Osteocyte (in vitro differentiated cells): ENCODE measurements around the gene PDZD2. TPM values are rescaled to one million over a fixed set of nuclear protein-coding genes. Genes with fewer than 3 reads are reported as not detected.
"Not testable (repeated sequence)": the region's sequence is repeated elsewhere in the genome, so short reads cannot be mapped to it uniquely, and the experiment has no call there.

Experiments
- DNase-seq: peaks from one replicate; pipeline ENCODE4 v3.0.0; 2021; ENCODE audit warnings: mixed read lengths; ENCODE audit not compliant: unreplicated experiment; ENCODE audit errors: extremely low spot score
- H3K27ac Mint-ChIP-seq: one replicate; pipeline ENCODE4 v1.8.0; 2021; ENCODE audit warnings: mild to moderate bottlenecking, mixed read lengths; ENCODE audit not compliant: unreplicated experiment
- H3K27me3 Mint-ChIP-seq: one replicate; pipeline ENCODE4 v1.8.0; 2021; ENCODE audit warnings: mixed read lengths; ENCODE audit not compliant: unreplicated experiment
- H3K36me3 Mint-ChIP-seq: one replicate; pipeline ENCODE4 v1.8.0; 2021; ENCODE audit warnings: mixed read lengths; ENCODE audit not compliant: unreplicated experiment
- H3K4me1 Mint-ChIP-seq: one replicate; pipeline ENCODE4 v1.8.0; 2021; ENCODE audit warnings: mixed read lengths; ENCODE audit not compliant: unreplicated experiment
- H3K4me3 Mint-ChIP-seq: one replicate; pipeline ENCODE4 v1.8.0; 2021; ENCODE audit warnings: mild to moderate bottlenecking, moderate library complexity, mixed read lengths; ENCODE audit not compliant: unreplicated experiment
- H3K9me3 Mint-ChIP-seq: one replicate; pipeline ENCODE4 v1.8.0; 2021; ENCODE audit warnings: mixed read lengths; ENCODE audit not compliant: unreplicated experiment
- CTCF ChIP-seq: fragments of 200-600 bp; sonication (generic); IDR thresholded peaks from 2 replicates; pipeline ENCODE4 v1.5.0; 2021; ENCODE audit warnings: antibody characterized with exemption, mild to moderate bottlenecking, moderate library complexity
- total RNA-seq: library from RNA; stranded (reverse); gene quantifications from 2 replicates; pipeline ENCODE4 v1.2.1, GENCODE V29; 2021

The PDZD2 gene
- total RNA-seq, 1 donor from 2014 or later: 2.3 TPM

DNA sequence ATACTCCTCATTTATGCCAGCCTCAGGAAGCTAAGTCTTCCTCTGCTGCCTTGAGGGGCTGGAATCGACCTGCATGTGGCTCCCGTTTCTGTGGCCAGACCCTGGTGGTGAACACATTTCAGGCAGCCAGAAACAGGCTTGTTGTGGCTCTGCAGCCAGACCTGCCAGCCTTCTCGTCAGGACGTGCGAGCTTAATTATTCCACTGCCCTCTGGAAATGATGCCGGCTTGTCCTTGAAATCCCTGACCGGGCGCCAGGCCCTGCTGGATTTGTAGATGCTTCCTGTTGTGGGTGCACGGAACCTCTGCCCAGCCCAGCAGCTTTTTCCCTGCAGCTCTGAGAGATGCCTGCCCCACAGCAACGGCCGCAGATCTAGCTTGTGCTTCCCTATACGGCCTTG, 41.6 kb downstream of the PDZD2 start:
- Mint-ChIP-seq H3K4me1 (no peaks in the 10 kb centered on the region), H3K27ac (no peak overlapping the region), H3K27me3 (peaks cover 42% of the 10 kb centered on the region), H3K9me3 (no peaks in the 10 kb centered on the region), H3K4me3 (no peak overlapping the region), H3K36me3 (no peaks in the 10 kb centered on the region)
- no peak for TF ChIP-seq CTCF
- DNase-seq: no peak

DNA sequence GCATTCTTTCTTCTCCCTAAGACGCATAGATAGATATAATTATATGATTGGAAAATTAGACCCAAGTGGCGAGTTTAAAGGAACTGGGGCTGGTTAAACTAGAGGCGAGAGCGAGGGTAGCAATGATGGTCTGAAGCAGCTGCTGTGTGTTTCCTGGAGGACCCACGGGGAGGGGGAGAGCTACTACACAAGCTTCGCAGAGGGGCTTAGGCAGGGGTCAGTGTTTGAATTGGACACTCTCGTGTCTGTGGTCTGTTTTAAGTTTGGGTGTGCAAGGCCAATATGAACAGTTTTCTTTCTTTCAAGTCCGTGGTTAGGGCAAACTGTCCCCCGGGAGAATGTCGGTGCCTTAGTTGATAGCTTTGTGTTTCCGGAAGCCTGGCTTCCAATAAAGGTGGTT, 43.1 kb downstream of the PDZD2 start:
- no peak for TF ChIP-seq CTCF
- Mint-ChIP-seq H3K36me3 (no peaks in the 10 kb centered on the region), H3K27ac (no peak overlapping the region), H3K27me3 (peaks cover 46% of the 10 kb centered on the region), H3K4me3 (no peak overlapping the region), H3K4me1 (no peaks in the 10 kb centered on the region), H3K9me3 (no peaks in the 10 kb centered on the region)
- DNase-seq: no peak

DNA sequence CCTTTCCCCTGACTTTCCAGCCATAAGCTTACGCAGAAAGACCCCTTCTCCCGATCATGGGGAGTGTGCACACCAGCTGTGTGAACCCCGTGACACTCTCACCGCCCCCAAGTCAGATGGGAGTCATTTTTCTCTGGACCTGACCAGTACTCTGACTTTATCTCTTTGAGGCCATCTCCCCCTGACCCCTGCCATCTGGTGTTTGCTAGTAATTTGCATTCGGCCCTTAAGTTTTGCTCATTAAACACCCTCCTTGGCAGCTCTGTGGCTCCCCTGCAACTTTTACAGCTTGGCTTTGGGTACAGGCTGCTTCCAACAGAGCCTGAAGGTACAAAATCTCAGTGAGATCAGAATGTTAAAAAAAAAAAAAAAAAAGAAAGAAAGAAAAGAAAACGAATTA, 43.9 kb downstream of the PDZD2 start:
- no peak for TF ChIP-seq CTCF
- Mint-ChIP-seq H3K27me3 (peaks cover 53% of the 10 kb centered on the region), H3K4me3 (no peak overlapping the region), H3K9me3 (no peaks in the 10 kb centered on the region), H3K4me1 (no peaks in the 10 kb centered on the region), H3K36me3 (no peaks in the 10 kb centered on the region), H3K27ac (no peak overlapping the region)
- no peak for DNase-seq

GRCh38 chr5:31688515-31689092, 49.7 kb downstream of the PDZD2 start:
- no peak for DNase-seq
- H3K27ac Mint-ChIP-seq: no peak overlapping the region
- TF ChIP-seq CTCF: no peak
- H3K9me3 Mint-ChIP-seq: no peaks in the 10 kb centered on the region
- H3K36me3 Mint-ChIP-seq: no peaks in the 10 kb centered on the region
- H3K4me1 Mint-ChIP-seq: no peaks in the 10 kb centered on the region
- peaks cover 31% of the 10 kb centered on the region for H3K27me3 Mint-ChIP-seq
- H3K4me3 Mint-ChIP-seq: no peak overlapping the region

DNA sequence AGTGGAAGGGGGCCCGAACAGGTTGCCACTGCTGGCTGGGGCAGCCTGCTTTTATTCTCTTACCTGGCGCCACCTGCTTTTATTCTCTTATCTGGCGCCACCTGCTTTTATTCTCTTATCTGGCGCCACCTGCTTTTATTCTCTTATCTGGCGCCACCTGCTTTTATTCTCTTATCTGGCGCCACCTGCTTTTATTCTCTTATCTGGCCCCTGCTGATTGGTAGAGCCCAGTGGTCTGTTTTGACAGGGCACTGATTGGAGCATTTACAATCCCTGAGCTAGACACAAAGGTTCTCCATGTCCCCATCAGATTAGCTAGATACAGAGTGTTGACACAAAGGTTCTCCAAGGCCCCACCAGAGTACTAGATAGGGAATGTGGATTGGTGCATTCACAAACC, 52.5 kb downstream of the PDZD2 start:
- not testable (repeated sequence) for H3K36me3 Mint-ChIP-seq, H3K9me3 Mint-ChIP-seq, H3K4me3 Mint-ChIP-seq, DNase-seq, H3K4me1 Mint-ChIP-seq, H3K27ac Mint-ChIP-seq
- H3K27me3 Mint-ChIP-seq: peaks cover 16% of the 10 kb centered on the region
